T follicular helper cell (primary cell): Measurements from ENCODE around the gene DCUN1D2.
A peak's percentile ranks its signal among the peaks of the same experiment; 100 is the strongest.
"Not testable (repeated sequence)": the region's sequence is repeated elsewhere in the genome, so short reads cannot be mapped to it uniquely, and the experiment has no call there.

Experiments
- DNase-seq: peaks from one replicate; pipeline ENCODE4 v3.0.0-alpha.2; 2020; ENCODE audit warnings: low read depth

DCUN1D2 gene

DNA sequence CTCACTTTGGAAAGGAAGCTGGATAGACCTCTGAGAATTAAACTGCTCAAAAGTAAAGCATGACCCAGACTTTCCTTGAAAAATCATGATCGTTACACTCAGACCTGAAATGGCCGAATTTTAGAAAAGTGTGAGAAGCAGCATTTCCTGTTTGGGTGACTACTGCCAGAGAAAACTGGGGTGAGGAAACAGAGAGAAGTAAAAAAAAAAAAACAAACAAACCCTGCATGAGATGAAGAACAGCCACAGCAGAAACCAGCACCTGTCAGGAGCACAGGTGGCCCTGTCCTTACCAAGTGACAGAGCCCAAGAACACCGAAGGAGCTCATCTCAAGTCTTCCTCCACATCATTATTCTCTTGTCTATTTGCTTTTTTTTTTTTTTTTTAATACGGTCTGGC is 25.2 kb downstream of the DCUN1D2 start:
- DNase-seq: no peak

DNA sequence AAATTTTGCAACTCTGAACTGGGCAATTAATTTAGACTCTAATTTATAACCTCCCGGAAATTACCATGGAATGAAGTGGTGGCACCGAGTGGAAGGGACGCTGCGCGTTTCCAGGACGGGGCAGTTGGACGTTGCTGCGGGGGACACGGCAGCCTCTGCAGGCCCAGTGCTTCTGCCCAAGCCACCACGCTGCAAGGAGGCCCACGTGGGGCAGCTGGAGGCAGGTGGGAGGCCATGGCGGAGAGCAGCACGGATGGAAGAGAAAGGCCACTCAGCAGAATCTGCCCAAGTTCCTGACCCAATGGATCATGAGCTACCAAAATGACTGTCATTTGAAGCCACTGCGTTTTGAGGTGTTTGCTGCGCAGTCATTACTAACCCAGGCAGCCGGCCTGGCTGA is 26.0 kb downstream of the DCUN1D2 start:
- no peak for DNase-seq

DNA sequence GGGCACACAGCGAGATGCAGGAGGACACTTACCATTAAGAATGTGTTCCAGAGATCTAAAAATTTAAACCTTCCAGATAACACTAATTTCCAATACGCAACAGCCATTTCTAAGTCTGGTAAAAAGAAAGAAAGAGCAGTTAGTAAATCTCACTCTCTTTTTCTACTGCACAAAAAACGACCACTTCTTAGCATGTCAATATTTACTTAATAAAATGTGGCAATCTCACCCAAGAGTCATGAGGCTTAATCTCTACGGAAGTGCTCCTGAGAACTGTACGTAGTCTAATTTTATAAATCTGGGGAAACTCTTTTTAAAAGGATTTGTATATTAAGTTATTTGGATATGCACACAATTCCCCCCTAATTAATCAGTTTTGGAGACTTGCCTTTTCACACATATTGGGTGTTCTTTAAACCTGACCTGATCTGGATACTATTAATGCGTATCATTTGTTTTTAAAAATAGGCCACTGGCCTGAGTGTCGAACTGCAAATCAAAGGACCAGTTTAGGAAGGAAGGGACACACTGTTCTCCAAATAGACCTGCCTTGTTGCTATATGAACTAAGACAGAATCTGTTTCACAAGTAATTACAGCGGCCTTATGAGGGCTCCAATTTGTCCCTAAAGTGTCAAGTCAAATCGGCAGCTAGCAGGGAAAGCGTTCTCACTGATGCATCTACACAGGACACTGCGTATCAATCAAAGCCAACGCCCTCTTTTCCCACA is 29.3 kb downstream of the DCUN1D2 start:
- no peak for DNase-seq

DNA sequence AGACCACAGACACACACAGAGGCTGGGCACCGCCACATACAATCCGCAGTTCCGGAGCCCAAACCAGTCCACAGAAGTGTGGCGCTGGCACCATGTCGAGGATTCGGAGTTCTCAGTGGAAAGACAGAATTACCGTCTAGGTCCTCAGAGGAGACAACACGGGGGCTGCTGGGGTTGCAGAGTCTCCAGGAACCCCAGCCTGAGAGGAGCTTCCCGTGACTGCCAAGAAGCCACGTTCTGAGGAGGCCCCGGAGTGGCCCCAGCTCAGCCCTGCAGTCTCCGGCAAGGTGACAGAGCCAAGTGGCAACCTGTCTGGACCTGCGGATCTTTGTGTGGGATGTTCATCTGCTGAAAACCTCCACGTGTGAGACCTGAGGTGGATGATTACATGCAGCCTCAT is 29.9 kb downstream of the DCUN1D2 start:
- DNase-seq: no peak

DNA sequence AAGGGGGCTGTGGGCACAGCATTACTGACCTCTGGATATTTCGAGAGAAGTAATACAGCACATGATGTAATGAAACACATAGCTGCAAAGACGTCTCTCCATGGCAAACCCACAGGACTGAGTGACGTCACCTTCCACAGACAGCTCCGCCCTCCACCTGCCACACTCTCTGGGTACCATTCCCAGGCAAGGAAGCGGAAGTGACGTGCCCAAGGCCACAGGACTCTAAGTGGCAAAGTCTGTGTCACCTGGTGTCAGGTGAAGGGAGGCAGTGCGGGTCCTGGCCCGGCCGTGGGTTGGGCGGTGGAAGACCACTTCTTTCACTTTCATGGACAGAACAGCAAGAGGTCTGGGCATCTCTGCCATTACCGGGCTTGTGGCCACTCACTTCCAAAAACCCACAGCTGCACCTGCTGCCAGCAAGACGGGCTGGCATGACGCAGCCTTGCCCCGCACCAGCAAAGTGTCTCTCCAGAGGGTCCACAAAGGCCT is 30.4 kb downstream of the DCUN1D2 start:
- DNase-seq: no peak

DNA sequence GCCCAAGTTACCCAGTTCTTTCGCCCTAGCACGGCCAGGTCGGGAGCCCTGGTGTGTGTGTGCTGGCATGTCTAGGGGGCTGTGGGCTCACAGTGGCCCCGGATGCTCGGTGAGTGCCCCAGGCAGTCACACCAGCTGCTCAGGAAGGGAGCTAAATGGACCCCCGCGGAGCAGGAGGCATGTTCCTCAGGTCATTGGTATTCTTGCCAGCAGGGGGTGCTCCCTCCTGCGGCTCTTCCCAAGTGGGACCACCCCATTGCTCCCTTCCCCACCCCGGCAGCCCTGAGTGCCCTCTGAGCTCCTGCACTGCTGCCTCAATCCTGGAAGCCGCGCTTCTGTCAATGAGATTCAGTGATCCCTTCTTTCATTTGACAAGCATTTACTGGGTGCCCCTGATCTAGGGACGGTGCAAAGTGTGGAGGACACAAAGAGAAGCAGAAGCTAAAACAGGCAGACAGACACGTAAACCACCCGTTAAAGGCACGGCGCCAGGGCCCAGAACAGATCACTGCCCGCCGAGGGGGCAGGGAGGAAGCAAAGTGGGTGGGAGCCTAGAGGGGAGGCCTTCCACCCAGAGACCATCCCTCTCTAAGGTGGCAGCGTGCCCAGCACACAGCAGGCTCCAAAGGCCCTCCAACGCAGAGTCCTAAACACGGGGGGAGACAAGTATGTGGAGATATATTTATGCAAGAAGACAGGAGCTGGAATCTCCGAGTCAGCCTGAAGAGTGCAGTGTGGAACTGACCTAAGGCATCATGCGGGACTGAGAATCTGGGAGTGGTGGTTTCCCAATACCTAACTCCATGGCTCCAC is 32.1 kb downstream of the DCUN1D2 start:
- no peak for DNase-seq

DNA sequence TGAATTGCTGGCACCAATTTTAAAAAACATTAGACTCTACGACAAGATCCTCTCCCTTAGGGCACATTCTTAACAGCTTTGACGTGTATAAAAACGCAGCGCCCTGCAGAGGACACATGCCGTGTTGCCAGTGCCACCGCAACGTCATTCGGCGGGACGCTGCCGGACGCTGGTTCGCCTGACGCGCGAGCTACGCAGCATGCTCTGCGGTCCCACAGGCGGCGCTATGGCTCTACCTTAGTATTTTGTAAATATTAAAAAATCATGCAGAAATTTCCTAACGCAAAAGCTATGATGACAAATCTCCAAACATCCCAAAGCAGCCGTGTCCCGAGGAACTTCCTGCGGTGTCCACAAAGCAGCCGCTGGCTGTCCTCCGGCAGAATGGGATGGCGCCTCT is 33.0 kb downstream of the DCUN1D2 start:
- DNase-seq: no peak

DNA sequence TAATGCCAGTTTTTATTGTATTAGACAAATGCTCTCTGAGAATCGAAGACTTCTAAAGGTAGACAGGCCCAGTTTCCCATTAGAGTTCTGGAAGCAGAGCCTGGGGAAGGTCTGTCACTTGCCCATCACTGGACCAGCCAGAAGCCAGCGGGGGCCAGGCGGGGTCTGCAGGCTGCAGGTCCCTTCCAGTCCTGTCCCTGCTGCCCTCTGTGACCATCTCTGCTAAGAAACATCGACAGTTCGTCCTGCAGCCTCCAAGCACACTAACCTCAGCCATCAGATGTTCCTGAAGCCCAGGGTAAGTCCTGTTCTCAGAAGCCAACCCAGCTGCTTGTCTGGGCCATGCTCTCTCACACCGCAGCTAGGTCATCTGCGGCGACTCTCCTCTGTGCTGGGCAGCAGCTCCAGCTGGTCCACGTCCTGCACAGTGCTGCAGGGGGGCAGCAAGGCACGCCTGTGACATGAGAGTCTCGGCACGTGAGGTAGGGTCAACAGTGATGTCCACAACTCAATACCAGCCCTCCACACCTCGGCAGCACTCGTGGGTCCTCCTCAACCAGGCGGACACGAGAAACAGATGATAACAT is 34.3 kb downstream of the DCUN1D2 start:
- DNase-seq: no peak

DNA sequence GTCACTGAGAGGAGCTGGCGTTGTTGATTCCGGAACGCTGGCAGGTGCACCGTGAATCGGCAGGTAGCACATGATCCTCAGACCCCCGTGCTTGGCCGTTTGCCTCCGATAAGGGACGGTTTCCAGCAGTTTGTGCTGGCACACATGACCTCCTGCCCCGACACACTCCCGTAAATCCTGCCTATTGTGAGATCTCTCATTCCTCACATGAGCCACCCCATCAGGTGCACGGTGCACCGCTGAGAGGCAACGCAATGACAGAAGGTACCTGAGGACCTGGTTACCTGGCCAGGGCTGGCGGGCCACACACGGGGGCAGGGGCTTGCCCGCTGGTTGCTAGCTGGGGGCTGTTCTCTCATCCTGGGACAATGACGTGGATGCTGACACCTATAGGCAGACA is 35.1 kb downstream of the DCUN1D2 start:
- DNase-seq: no peak

DNA sequence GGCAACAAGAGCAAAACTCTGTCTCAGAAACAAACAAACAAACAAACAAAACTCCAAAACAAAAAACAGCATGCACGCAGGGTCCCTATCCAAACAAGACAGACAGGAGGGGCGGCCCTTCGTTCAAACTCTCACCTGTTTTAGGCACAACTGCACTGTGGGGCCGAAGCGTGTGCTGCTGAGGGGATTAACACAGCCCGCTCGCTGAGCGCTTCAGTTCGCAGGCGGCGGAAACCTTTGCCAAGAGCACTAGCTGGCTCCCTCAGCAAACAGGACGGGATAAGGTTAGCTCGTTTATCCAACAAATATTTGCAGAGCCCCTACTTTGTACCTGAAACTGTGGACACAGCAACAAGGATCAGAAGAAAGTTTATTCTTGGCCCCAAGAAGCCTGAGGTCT is 35.6 kb downstream of the DCUN1D2 start:
- no peak for DNase-seq

DNA sequence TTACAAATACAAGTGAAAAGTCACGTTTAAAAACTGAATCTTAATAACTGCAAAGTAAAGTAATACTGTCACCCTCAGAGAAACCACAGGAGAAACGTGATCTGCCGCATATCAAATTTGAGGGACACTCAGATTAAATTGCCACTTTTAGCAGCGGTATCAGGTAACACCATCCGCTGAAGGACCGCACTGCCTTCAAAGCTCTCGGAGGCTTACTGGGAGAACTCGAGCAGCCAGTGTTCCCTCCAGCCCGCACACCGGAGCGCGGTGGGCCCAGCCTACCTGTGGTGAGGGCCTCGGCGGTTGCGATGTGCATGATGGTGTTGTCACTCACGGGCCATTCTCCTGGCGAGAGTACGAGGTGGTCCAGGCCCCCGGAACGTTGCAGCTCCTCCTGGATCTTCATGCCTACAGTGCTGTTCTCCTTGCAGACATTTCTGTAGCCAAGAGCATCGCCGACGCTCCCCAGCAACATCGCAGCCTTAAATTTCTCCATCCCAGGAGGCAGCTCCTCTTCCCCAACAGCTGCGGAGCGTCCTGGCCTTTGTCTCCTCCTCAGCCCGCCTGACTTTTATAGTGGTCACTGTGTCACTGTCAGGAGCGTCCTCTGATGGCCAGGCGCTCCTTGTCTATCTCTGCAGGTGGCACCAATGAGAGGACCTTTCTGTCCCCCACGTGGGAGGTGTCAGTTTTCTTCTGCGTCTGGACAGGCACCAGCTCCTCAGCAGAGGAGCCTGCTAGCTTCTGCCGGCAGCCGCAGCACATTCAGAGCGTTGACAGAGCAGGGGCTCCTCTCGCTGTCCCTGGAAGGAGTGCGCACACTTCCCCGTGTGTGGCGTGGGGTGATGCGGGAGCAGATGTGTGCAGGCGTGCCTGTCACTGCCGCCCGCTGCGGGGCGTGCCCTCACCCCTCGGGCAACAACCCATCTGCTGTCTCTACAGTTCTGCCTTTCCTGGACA is 37.3 kb downstream of the DCUN1D2 start, which contains the start of gene ADPRHL1:
ADPRHL1 (minus strand) TSS at position 547 of the 960 bp plus-strand sequence; CDS start at position 496, 51 bp downstream.
- DNase-seq: no peak

DNA sequence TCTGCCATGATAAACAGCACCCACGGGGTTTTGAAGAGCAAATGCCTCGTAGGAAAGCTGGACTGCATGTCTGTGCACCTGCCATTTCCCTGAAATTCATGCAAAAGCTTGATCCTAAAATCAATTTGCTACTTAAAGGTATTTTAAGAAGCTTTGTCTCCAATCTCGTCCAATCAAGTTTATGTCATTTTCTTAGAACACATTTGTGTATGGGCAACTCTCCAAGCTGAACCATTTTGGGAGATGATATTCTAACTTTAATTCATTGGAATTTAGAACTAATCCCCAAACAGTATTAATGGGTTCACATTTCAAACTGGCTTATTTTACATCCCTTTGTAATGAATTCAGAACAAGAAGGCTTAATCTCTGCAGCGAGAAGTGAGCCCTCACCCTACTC is 38.0 kb downstream of the DCUN1D2 start:
- DNase-seq: no peak

DNA sequence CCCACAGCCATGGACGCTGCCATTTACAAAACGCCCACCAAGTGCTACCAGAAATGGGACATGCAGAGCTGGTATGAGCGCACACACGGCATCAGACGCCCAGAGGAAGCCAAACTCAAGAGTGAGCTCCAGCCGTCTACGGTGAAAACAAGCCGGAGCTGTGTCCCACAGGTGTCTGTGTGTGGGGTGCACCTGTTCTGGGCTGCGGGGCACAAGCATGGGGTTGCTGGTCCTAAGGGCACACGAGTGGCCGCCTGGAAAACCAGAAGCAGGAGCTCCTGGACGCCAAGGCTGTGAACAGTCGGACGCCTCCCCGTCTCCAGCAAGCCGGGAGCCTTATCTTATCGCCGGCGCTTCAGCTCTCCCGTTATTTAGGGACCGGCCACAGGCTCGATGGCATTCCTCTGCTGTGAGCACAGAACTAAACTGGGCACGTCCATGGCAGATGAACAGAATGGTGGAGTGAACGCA is 38.5 kb downstream of the DCUN1D2 start:
- DNase-seq: no peak

DNA sequence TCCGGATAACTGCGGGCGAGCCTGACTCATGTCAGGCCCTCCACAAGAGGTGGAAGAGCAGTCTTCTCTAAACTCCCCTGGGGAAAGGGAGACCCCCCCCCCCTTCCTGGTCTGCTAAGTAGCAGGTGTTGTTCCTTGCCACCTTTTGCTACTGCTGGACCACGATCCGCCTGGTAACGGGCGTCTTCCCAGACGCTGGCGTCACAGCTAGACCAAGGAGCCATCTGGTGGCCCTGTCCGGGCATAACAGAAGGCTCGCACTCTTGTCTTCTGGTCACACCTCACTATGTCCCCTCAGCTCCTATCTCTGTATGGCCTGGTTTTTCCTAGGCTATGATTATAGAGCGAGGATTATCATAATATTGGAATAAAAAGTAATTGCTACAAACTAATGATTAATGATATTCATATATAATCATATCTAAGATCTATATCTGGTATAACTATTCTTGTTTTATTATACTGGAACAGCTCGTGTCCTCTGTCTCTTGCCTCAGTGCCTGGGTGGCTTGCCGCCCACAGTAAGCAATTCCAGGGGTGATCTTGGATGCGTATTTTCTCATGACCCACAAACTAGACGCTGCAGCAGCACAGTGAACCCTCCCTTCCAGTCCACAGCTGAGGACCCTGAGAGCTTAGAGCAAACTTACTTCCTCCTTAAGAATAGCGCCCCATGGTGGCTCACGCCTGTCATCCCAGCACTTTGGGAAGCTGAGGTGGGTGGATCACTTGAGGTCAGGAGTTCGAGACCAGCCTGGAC is 39.5 kb downstream of the DCUN1D2 start:
- DNase-seq: not testable (repeated sequence)

DNA sequence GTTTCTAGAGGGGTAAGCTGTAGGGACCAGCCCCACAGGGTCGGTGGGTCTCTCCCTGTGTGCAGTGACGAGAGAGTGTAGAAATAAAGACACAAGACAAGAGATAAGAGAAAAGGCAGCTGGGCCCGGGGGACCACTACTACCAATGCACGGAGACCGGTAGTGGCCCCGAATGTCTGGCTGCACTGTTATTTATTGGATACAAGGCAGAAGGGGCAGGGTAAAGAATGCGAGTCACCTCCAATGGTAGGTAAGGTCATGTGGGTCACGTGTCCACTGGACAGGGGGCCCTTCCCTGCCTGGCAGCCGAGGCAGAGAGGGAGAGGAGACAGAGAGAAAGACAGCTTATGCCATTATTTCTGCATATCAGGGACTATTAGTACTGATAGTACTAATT is 40.2 kb downstream of the DCUN1D2 start:
- not testable (repeated sequence) for DNase-seq

DNA sequence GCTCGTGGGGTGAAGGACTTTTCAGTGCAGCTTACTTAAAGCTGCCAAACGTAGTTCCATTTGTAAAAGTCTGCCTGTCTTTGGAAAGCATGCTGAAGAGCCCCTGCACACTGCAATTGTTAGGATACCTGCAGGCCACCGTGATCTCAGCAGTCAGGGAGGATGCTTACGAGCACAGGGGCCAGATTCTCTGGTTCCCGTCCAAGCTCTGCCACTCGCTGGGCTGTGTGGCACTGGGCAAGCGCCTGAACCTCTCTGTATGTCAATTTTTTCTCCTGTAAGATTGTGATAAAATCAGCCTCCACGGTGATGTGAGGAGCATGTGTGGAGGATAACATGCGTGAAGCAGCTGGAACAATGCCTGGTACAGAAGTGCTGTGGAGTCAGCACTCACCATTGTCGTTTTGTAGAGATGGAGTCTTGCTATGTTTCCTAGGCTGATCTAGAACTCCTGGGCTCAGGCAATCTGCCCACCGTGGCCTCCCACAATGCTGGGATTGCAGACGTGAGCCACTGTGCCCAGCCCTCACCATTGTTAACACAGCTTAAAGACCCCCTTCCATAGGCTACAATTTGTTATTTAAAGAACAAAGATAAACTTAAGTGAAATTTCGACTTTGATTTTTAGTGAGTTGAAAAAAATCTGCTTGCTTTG is 40.7 kb downstream of the DCUN1D2 start:
- no peak for DNase-seq

DNA sequence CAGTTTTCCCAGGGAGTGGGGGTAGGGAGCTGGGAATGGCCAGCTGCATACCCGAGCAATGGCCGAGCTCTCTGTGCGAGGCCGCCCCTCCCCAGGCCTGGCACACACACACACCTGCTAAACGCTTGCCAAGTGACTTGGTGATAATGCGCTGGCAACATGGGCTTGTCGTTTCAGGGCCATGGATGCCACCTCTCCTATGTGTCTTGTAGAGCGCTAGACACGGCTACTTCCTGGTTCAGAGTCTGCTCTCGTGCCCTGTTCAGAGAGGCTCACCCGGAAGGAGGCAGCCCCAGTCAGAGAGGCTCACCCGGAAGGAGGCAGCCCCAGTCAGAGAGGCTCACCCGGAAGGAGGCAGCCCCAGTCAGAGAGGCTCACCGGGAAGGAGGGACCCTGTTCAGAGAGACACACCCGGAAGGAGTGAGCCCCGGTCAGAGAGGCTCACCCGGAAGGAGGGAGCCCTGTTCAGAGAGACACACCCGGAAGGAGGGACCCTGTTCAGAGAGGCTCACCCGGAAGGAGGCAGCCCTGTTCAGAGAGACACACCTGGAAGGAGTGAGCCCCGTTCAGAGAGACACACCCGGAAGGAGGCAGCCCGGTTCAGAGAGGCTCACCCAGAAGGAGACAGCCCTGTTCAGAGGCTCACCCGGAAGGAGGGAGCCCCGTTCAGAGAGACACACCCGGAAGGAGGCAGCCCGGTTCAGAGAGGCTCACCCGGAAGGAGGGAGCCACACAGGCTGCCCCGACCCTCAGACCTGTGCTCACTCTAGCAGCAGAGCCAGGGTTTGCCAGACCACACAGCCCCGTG is 41.4 kb downstream of the DCUN1D2 start:
- DNase-seq: peak; percentile 23

DNA sequence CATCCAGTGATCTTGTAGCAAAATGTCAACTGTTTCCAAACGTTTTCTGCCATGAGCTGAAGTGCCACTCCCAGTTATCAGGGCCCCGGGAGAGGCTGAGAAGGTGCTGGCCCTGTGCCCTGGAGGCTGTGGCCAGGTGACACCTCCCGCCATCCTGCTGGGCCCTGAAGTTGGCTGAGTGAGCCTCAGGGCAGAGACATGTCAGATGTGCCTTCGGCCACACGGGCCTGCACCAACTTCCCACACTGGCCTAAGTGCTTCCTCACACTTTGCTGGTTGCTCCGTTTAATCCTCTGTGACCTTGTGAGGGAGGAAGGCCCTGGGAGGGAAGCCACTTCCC is 42.0 kb downstream of the DCUN1D2 start:
- no peak for DNase-seq

DNA sequence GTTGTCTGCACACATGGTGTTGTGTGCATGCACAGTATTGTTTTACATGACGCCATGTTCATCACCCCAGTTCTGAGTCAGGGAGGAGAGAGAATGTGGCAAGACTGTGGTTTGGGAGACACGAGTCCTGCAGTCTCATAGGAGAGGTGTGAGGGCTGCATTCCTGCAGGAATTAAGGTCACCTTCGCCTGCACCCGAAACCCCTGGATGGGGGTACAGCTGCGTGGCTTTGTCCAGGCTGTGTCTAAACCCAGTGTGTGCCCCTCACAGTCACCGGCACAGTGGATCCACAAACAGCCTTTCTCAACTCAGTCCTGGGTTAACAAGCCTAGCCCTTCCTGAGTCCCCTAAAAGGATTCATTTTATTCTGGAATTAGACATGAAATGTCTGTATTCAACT is 42.9 kb downstream of the DCUN1D2 start:
- DNase-seq: no peak

DNA sequence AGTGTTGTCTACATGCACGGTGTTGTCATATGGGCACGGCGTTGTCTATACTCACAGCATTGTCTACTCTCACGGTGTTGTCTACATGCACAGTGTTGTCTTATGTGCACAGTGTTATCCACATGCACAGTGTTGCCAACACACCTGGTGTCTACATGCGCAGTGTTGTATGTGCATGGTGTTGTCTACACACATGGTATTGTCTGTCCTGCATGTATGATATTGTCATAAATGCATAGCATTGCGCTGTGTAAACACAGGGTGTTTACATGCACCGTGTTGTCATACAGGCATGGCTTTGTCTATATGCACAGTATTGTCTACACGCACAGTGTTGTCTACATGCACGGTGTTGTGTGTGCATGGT is 44.0 kb downstream of the DCUN1D2 start:
- no peak for DNase-seq
